Activated CD4-positive, alpha-beta T cell treated with anti-CD3 and anti-CD28 coated beads for 36 hours (primary cell): Measurements from ENCODE around the gene VAV2. TPM values are rescaled to one million over a fixed set of nuclear protein-coding genes. Genes with fewer than 3 reads are reported as not detected.

ENCODE experiments used
- ATAC-seq: fragments of 200-7000 bp; cut with Tn5 transposase; one replicate; pipeline ENCODE4 v1.10.0; 2021; ENCODE audit warnings: mild to moderate bottlenecking, moderate library complexity
- CTCF ChIA-PET: fragments of 350-600 bp; sonication (Branson Sonifier 250); formaldehyde crosslinking; loops from one replicate; lab custom pipeline; 2021; ENCODE audit warnings: antibody characterized with exemption; lab: Charles Lee
- POLR2A ChIA-PET: fragments of 350-600 bp; sonication (Branson Sonifier 250); formaldehyde crosslinking; loops from one replicate; lab custom pipeline; 2021; ENCODE audit warnings: antibody characterized with exemption, inconsistent platforms; lab: Charles Lee
- DNase-seq: peaks from one replicate; pipeline ENCODE4 v3.0.0-alpha.2; 2020
- H3K27ac Mint-ChIP-seq: one replicate; pipeline ENCODE4 v1.8.0; 2021; ENCODE audit warnings: mixed read lengths
- H3K27me3 Mint-ChIP-seq: one replicate; pipeline ENCODE4 v1.8.0; 2021; ENCODE audit warnings: mixed read lengths
- H3K36me3 Mint-ChIP-seq: one replicate; pipeline ENCODE4 v1.8.0; 2021; ENCODE audit warnings: low read depth, mixed read lengths
- H3K4me1 Mint-ChIP-seq: one replicate; pipeline ENCODE4 v1.8.0; 2021; ENCODE audit warnings: mixed read lengths
- H3K4me3 Mint-ChIP-seq: one replicate; pipeline ENCODE4 v1.8.0; 2021; ENCODE audit warnings: mild to moderate bottlenecking, moderate library complexity, mixed read lengths
- H3K9me3 Mint-ChIP-seq: one replicate; pipeline ENCODE4 v1.8.0; 2021; ENCODE audit warnings: low read depth, mixed read lengths
- intact Hi-C, 2 experiments: fragments of 100-400 bp; cut with DNase I in 1 of 2; cut with micrococcal nuclease in 1 of 2; formaldehyde crosslinking; loops; one replicate each; pipeline versions ENCODE4 v1.14.2 to v1.15.1; 2022 to 2024; cut with DNase I, micrococcal nuclease
- total RNA-seq, 2 experiments: library from RNA; stranded (reverse); gene quantifications; one replicate each; pipeline ENCODE4 v1.2.3, GENCODE V29; 2021

The VAV2 gene
- total RNA-seq, 2 experiments from 2014 or later, result 5.1 to 6.5 TPM

DNA sequence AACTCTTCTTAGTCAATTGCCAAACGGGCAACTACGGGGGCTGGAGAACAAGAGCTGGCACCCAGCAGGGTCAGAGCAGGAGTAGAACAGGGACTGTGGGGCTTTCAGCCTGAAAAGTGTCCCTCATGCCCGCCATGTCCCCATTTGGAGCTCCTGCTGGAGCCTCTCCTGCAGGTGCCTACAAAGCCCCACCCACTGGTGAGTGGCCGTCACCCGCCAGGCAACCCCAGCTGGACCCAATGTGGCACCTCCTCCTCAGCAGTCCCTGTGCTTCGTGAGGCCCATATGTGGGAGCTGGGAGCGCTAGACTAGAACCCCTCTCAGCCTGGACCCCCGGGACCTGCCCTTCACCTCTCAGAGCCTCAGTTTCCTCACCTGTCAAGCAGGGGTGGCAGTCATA, 40.9 kb downstream of the VAV2 start:
- Mint-ChIP-seq H3K36me3 (no peaks in the 10 kb centered on the region), H3K27me3 (no peaks in the 10 kb centered on the region), H3K9me3 (no peaks in the 10 kb centered on the region), H3K4me3 (no peak overlapping the region), H3K27ac (no peak overlapping the region), H3K4me1 (peaks cover 16% of the 10 kb centered on the region)
- intact Hi-C loops, result no loop called here
- ChIA-PET POLR2A (no interaction called here), CTCF (no interaction called here)
- ATAC-seq (no peak), DNase-seq (no peak)

DNA sequence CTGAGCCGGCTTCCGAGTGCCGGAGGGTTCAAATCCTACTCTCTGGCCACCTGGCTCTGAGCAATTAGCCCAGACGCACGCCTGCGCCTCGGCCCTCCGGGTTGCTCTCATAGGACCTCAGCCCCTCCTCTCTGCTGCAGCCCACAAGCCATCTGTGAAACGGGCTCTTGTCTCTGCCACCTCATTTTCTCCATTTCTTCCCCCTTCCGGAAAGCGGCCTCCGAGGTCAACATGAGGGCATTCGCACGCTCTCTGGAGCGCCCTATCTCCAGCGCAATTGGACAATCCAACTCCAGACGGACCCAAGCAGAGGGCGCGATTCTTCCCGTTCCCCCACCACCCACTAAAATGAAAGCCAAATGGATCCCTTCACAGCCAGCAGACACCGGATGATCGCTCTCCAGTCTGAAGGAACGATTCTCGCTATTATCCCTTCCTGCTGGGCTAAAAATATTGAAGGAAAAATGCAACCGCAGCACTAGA, 41.5 kb downstream of the VAV2 start:
- ATAC-seq, result no peak
- POLR2A ChIA-PET, result no interaction called here
- CTCF ChIA-PET, result no interaction called here
- DNase-seq, result no peak
- Mint-ChIP-seq H3K4me1 (peaks cover 13% of the 10 kb centered on the region), H3K4me3 (no peak overlapping the region), H3K27me3 (no peaks in the 10 kb centered on the region), H3K27ac (no peak overlapping the region), H3K36me3 (no peaks in the 10 kb centered on the region), H3K9me3 (no peaks in the 10 kb centered on the region)
- intact Hi-C loops, result no loop called here

DNA sequence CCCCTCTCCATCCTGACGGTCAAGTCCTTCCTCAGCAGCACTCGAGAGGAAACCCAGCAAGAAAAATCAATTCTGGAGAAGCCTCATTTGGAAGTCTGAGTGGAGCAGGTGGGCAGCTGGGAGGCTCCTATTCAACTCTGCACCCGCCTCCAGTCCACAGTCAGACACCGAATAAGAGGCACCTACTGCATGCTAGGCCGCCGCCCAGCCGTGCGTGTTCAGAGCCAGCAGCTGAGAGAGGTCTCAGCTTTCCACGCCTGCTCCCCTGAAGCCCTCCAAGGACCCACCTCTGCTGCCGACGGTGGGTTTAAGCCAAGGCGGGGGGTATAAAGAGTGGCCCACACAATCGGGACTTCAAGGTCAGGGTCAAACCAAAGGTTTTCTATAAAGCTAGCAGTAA, 41.9 kb downstream of the VAV2 start:
- POLR2A ChIA-PET, result no interaction called here
- intact Hi-C loops, result no loop called here
- no peaks in the 10 kb centered on the region for H3K27me3 Mint-ChIP-seq
- CTCF ChIA-PET, result no interaction called here
- H3K36me3 Mint-ChIP-seq, result no peaks in the 10 kb centered on the region
- H3K27ac Mint-ChIP-seq, result no peak overlapping the region
- H3K4me3 Mint-ChIP-seq, result no peak overlapping the region
- H3K4me1 Mint-ChIP-seq, result peaks cover 12% of the 10 kb centered on the region
- ATAC-seq (no peak), DNase-seq (no peak)
- no peaks in the 10 kb centered on the region for H3K9me3 Mint-ChIP-seq

DNA sequence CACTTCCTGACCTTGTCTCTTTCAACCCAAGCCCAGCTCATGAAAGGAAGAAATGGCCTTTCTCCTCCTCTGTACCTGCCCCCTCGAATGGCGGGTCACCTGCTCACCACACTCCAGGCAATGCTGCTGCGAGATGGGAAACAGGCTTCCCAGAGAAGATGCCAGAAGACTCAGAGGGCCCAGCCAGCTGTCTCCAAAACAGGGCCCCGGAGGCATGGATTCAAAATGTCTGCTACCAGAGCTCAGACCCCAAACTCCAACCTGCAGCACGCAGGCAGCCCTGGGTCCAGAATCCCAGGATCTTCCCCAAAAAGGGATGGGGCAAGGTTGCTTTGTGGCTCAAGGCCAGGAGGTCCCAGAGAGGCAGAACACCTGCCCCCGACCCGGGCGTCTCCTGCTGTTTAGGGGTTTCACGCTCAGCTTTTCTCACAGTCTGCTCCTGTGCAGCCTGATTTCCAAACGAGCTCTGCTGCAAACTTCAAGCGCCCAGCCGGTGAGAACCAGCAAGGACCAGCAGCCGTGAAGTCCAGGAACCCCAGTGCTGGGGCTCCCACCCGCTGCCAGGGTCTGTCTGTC, 42.5 kb downstream of the VAV2 start:
- POLR2A ChIA-PET, result no interaction called here
- H3K4me1 Mint-ChIP-seq, result peaks cover 7% of the 10 kb centered on the region
- no peaks in the 10 kb centered on the region for H3K9me3 Mint-ChIP-seq
- no peaks in the 10 kb centered on the region for H3K36me3 Mint-ChIP-seq
- H3K4me3 Mint-ChIP-seq, result no peak overlapping the region
- H3K27me3 Mint-ChIP-seq, result no peaks in the 10 kb centered on the region
- intact Hi-C loops, result no loop called here
- CTCF ChIA-PET, result interaction anchor here (1.0 kb wide), 1 partner anchor 31 kb away, joined by 4 read pairs; no protein-coding TSS in a partner anchor
- ATAC-seq (no peak), DNase-seq (no peak)
- no peak overlapping the region for H3K27ac Mint-ChIP-seq

DNA sequence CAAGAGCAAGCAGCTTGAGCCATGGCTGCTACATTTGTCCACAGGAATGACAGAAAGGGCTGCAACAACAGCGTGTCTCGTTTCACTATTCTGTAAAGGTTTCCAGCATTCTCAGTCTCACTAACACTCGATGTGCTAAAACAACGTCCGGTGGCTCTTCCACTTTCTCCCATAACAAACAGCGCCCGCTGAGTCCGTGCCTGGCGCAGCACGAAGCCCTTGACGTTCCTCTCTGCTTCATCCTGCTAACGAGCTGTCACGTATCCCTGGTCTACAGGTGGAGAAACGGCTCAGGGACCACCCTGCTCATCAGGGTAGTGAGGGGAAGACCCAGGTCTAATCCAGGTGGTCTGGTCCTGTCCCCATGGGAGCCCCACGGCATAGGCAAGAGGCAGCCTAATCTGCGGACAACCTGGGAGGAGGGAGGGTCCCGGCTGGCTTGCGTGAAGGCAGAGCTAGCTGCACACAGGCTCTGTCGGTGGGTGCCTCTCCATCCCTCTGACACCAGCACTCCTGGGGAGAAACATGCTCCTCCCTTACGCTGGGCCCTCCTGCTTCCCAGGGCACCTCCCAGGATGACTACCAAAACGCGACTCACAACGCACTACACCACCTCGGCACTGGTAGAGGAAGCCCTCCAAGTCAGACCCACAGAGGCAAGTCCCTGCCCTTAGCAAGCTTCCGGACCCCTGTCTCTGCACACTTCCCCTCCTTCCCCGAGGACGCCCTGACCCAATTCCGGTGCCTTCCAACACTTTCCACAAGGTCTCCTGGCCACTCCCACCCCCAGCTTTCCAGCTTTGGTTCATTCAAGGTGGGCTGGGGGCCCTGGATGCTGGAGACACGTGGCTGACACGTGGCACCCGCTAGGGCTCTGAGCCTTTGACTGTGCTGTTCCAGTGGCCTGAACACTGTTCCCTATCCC, 43.3 kb downstream of the VAV2 start:
- no peaks in the 10 kb centered on the region for H3K36me3 Mint-ChIP-seq
- no peak for ATAC-seq
- ChIA-PET POLR2A (no interaction called here), CTCF (interaction anchor here (1.0 kb wide), 1 partner anchor 32 kb away, joined by 4 read pairs; no protein-coding TSS in a partner anchor)
- H3K27me3 Mint-ChIP-seq, result no peaks in the 10 kb centered on the region
- no peak overlapping the region for H3K4me3 Mint-ChIP-seq
- no peak overlapping the region for H3K27ac Mint-ChIP-seq
- intact Hi-C loops, result no loop called here
- no peak for DNase-seq
- no peaks in the 10 kb centered on the region for H3K4me1 Mint-ChIP-seq
- H3K9me3 Mint-ChIP-seq, result no peaks in the 10 kb centered on the region

DNA sequence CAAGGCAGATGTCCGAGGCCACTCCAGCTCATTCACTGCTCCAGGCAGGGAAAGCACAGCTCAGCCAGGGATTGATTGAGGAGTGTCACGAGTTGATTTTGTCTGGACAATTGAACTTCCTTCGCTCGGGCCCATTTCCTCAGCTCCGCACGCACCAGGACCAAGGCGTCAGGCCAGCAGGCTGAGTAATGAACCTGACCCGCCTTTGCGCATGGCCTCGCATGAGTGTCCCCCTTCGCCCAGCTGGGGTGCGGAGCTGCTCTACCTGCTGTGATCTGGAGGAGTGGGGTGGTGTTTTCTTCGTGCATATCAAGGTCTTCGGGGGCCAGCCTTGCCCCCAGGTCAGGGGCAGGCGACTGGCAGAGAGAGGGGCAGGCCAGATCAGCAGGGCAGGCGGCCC, 44.0 kb downstream of the VAV2 start:
- Mint-ChIP-seq H3K27me3 (no peaks in the 10 kb centered on the region), H3K4me3 (no peak overlapping the region), H3K36me3 (no peaks in the 10 kb centered on the region), H3K27ac (no peak overlapping the region), H3K4me1 (no peaks in the 10 kb centered on the region), H3K9me3 (no peaks in the 10 kb centered on the region)
- ChIA-PET CTCF (interaction anchor here (0.6 kb wide), 1 partner anchor 102 kb away, joined by 3 read pairs; no protein-coding TSS in a partner anchor), POLR2A (no interaction called here)
- ATAC-seq (no peak), DNase-seq (no peak)
- intact Hi-C loops, result no loop called here

DNA sequence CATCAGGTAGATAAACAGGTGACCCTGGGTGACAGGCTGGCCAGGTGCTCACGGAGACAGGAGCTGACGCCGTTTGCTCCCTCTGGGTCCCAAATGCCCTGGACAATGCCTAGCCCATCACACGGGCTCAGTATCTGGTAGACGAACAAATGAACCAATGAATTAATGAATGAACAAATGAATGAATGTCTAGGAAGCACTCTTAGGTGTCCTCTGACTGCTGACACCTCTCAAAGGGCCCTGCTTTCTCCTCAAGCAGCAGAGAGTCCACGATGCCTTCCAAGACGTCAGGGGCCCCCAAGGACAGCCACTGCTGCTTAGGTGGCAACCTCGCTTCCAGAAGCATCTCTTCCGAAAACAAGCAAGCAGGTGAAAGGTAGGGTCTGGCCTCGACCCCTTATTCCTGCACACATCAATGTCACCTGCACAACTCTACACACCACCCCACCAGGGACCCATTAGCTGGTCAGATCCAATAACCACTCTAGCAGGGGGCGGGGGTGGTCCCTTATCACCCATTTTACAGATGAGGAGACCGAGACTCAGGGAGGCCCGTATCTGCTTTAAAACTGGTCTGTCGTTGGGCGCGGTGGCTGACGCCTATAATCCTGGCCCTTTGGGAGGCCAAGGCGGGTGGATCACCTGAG, 45.2 kb downstream of the VAV2 start:
- H3K27me3 Mint-ChIP-seq, result no peaks in the 10 kb centered on the region
- ATAC-seq (no peak), DNase-seq (no peak)
- H3K4me3 Mint-ChIP-seq, result no peak overlapping the region
- H3K27ac Mint-ChIP-seq, result no peak overlapping the region
- no peaks in the 10 kb centered on the region for H3K36me3 Mint-ChIP-seq
- H3K9me3 Mint-ChIP-seq, result no peaks in the 10 kb centered on the region
- ChIA-PET CTCF (no interaction called here), POLR2A (no interaction called here)
- no peaks in the 10 kb centered on the region for H3K4me1 Mint-ChIP-seq
- intact Hi-C loops, result no loop called here

DNA sequence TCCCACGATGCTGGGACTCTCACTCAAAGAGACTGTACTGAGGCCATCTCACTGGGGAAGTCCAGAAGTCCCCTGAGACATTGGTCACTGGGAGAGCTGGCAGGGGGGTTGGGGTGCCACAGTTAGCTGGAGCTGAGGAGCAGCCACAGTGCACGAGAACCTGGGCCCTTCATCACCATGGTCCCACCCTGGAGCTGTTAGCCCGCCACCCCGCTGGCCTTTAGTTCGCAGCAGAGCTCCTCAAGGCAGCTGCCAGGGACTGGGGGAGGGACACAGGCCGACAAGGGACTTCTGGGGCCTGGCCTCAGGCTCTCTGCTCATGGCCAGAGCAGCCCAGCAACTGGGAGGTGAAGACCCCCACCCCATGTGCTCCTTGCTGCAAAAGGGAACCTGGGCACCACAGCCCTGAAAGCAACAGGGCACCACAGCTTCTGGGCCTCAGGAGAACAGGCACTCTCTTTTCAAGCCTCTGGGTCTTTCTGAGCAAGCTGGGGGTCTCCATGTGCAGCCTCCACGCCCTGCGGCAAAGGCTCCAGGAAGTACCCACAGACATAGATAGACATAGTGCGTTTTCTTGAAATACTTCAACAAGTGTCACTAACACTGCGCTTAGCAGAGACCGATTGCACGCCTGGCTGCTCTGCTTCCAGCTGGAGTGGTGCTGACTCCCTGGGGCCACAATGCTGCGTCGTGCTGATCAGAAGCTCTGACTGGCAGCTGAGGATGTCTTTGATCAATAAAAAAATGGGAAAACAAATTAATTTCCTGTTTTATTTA, 46.0 kb downstream of the VAV2 start:
- ATAC-seq (no peak), DNase-seq (no peak)
- no peaks in the 10 kb centered on the region for H3K27me3 Mint-ChIP-seq
- ChIA-PET POLR2A (no interaction called here), CTCF (no interaction called here)
- H3K9me3 Mint-ChIP-seq, result no peaks in the 10 kb centered on the region
- intact Hi-C loops, result no loop called here
- H3K4me3 Mint-ChIP-seq, result no peak overlapping the region
- no peaks in the 10 kb centered on the region for H3K36me3 Mint-ChIP-seq
- H3K4me1 Mint-ChIP-seq, result no peaks in the 10 kb centered on the region
- H3K27ac Mint-ChIP-seq, result no peak overlapping the region

DNA sequence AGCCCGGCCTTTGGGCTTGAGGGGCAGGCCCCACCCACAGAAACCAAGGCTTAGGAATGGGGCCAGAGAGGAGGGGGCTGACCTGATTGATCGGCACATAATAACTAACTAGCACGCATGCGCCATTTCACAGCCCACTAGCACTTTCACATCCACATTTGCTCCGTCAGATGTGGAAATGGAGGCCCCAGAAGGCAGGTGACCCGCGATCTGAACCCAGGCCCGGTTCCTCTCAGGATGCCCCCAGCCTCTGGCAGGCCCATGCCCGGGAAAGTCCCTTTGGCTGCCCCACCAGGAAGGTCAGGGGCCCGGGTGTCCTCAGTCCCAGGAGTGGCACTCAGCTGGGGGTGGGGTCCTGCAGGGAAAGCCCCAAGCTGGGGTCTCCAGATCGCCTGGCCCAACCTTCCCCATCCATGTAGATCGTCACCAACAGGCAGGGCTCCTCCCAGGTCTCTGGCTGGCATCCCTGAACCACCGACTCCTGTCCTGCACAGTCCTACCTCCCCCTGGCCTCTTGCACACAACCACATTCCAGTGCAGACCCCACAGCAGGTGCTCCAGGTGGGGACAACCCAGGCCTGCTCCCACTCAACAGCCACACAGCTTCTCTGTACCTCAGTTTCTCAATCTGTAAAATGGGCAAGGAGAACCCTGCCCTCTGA, 46.7 kb downstream of the VAV2 start:
- Mint-ChIP-seq H3K27ac (no peak overlapping the region), H3K9me3 (no peaks in the 10 kb centered on the region), H3K4me3 (no peak overlapping the region), H3K27me3 (no peaks in the 10 kb centered on the region), H3K4me1 (no peaks in the 10 kb centered on the region), H3K36me3 (no peaks in the 10 kb centered on the region)
- ATAC-seq, result no peak
- DNase-seq, result no peak
- intact Hi-C loops, result no loop called here
- POLR2A ChIA-PET, result no interaction called here
- CTCF ChIA-PET, result interaction anchor here (0.8 kb wide), 1 partner anchor 203 kb away, joined by 3 read pairs; no protein-coding TSS in a partner anchor

DNA sequence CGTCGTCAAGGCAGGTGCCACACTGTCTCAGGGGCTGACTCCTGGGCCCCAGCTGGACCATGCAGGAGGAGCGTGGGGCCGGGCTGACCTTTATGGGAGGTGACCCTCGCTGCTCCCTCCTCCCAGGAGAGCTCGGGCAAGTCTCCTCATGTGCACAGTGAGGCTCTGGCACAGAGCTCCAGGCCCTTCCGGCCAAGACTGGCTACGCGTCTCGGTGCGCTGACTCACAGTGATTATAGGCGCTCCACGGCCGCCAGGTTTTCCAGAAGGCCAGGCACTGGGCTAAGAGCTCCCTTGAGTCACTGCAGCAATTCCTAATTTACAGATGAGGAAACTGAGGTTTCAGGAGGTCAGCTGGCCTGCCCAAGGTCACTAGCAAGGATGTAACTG, 47.4 kb downstream of the VAV2 start:
- Mint-ChIP-seq H3K27me3 (no peaks in the 10 kb centered on the region), H3K36me3 (no peaks in the 10 kb centered on the region), H3K4me1 (no peaks in the 10 kb centered on the region), H3K9me3 (no peaks in the 10 kb centered on the region), H3K27ac (no peak overlapping the region), H3K4me3 (no peak overlapping the region)
- no peak for ATAC-seq
- ChIA-PET POLR2A (no interaction called here), CTCF (interaction anchor here (0.6 to 0.8 kb wide), 3 partner anchors 135 to 749 kb away, joined by 3 read pairs; no protein-coding TSS in a partner anchor)
- intact Hi-C loops, result no loop called here
- DNase-seq, result no peak
